AG08395 (cell line): ENCODE measurements around the gene PRR16.

Experiments used
- DNase-seq: peaks from one replicate; pipeline ENCODE4 v3.0.0; 2012; ENCODE audit warnings: mixed read lengths, low spot score

The PRR16 gene

GRCh38 chr5:120463006-120463680 is 957 bp upstream of the PRR16 start:
- DNase-seq: no peak

GRCh38 chr5:120464627-120465435 is 731 bp downstream of the PRR16 start:
- DNase-seq: peak; percentile 65

DNA sequence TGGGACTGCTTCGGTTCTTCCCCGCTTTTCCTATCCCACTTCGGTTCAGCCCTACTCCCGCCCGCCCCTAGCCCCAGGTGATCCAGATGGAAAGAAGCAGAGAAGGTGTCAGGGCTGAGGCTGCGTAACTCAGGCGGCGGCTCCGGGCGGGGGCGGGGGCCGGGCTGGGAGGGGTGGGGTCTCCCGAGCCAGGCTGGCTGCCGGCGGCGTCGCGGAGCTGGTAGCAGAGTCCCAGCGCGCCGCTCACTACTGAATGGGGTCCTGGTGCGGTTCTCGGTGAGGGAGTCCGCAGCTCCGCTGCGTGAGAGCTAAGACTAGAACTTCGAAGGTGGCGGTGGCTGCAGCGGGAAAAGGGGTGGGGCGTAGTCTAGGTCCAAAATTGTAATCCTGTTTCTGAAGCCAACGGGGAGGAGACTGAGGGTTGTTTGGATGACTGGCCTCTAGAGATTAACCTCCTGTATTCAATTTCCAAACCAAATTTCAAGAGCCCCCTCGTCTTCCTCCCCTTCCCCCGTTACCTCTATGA is 1.4 kb downstream of the PRR16 start:
- peak; percentile 70 for DNase-seq

- DNase-seq: no peak
These were observed 2.4 kb downstream of the PRR16 start for GRCh38 chr5:120466341-120467006.

DNA sequence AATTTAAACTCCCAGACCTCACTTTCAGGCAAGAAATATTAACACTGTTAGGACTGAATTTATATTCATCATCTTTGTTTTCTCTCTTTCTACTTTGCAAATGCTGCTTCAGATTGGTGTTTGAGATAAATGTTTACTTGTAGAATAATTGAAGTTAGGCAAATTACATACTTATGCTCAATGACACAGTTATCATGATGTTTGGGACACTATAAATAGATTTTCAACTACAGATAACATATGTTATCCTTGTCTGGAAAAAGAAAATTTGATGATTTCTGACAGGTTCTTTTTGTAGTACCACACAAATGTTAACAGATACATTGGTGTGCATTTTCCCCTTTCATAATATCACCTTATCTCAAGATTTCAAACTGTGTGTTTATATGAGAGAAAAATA is 7.9 kb downstream of the PRR16 start:
- no peak for DNase-seq

DNA sequence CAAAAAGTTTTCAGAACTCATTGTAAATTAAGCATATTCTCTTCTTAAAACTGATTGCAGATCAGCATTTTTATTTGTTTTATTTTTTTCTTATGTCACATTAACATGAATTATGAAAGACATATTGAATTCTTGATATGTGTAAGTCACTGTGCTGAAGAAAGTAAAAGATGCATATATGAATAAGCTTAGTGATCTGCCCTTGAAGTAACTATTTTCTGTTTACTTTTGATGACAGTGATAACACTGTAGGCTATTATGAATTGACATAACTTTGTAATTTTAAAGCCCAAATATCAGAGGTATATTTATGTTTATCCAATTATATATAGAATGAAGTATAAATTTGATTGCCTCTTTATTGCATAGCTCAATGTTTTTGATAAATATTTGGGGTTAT is 8.8 kb downstream of the PRR16 start:
- DNase-seq: no peak

GRCh38 chr5:120473332-120473731 is 9.2 kb downstream of the PRR16 start:
- DNase-seq: no peak

DNA sequence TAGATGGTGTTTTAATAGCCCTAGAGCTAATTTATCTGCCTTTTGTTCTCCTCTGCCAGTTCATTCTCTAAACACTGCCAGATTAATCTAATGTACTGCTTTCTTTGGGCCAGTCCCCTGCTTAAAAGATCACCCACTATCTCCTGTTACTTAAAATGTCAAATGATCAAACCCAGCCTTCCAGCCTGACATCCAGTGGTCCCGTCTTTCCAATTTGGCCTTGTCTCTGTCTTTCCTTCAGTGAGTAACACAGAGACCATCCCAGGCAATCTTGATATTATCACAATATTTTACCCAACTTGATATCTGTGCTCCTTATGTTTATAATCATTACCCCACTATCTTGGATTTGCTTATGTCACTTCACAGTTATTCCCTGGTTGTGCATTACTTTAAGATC is 12.0 kb downstream of the PRR16 start:
- no peak for DNase-seq

GRCh38 chr5:120479066-120479465 is 15.0 kb downstream of the PRR16 start:
- DNase-seq: no peak

- no peak for DNase-seq
These were observed 35.9 kb downstream of the PRR16 start for GRCh38 chr5:120499876-120500563.

DNA sequence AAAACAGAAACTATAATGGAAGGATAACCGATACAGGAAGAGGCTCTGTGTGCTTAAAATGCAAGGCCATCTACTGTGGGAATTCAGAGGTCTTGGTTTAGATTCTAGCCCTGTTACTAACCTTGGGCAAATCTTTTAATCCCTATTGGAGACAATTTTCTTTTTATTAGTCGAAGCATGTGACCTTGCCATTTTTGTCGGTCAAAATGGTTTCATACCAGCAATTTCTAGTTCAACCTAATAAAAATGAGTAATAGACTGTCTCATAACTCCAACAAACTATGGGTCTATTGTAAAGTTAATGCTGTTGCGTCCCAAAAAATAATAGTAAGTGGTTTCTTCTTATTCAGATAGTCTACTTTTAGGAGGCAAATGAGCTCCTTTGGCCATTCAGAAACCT is 38.4 kb downstream of the PRR16 start:
- no peak for DNase-seq

GRCh38 chr5:120503341-120503740 is 39.2 kb downstream of the PRR16 start:
- no peak for DNase-seq

- DNase-seq: no peak
These were observed 40.0 kb downstream of the PRR16 start for GRCh38 chr5:120504057-120504456.

GRCh38 chr5:120507197-120507596 is 43.1 kb downstream of the PRR16 start:
- DNase-seq: no peak

GRCh38 chr5:120507800-120508463 is 43.8 kb downstream of the PRR16 start:
- DNase-seq: peak; percentile 11

- peak; percentile 35 for DNase-seq
These were observed 45.0 kb downstream of the PRR16 start for GRCh38 chr5:120509053-120509452.

GRCh38 chr5:120510098-120510637 is 46.1 kb downstream of the PRR16 start:
- no peak for DNase-seq

DNA sequence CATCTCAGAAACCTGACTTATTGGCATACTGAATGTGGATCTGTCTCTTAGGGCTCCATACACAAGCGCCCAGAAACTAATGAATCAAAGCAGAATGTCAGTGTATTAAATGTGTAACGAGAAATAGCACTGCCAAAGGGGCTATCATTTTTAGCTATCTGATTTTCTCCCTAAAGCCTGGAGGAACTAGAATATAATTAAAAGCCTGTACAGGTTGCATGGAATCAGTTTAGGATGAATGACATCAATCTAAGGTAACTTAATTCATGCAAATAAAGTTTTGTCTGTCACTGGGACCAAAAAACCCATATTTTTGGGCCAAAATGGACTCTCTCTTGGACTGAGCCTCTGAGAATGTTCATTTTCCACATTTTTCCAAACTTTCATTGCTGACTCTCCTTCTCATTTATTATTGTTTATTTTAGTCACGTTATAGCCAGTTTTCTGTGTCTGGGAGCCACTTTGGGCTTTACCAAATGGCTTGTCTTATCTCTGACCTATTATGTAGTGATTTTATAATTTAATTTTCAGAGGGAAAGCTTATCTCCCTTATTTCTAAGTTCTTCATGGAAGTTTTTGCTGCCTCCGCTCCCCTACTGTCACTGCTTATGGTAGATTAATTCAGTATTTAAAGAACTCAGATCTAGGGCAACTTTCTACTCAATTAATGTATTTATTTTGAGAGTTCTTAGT is 47.0 kb downstream of the PRR16 start:
- no peak for DNase-seq

DNA sequence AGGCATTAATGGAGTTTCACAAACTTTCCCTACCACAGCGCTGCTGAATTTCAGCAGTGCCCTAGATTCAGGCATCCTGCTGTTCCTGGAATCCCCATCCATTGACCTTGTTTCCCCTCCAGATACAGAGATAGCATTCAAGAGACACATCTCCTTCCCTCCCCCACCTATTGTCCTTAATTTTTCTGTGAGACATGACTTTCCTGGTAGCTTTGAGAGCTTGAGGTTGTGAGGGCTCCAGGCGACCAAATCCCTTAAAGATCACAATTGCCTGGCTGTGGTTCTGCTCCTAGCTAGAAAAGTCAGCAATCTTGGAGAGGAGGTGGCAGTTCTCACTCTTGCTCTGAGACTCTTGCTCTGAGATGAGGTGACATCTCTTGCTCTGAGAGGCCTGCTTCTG is 48.0 kb downstream of the PRR16 start:
- no peak for DNase-seq

DNA sequence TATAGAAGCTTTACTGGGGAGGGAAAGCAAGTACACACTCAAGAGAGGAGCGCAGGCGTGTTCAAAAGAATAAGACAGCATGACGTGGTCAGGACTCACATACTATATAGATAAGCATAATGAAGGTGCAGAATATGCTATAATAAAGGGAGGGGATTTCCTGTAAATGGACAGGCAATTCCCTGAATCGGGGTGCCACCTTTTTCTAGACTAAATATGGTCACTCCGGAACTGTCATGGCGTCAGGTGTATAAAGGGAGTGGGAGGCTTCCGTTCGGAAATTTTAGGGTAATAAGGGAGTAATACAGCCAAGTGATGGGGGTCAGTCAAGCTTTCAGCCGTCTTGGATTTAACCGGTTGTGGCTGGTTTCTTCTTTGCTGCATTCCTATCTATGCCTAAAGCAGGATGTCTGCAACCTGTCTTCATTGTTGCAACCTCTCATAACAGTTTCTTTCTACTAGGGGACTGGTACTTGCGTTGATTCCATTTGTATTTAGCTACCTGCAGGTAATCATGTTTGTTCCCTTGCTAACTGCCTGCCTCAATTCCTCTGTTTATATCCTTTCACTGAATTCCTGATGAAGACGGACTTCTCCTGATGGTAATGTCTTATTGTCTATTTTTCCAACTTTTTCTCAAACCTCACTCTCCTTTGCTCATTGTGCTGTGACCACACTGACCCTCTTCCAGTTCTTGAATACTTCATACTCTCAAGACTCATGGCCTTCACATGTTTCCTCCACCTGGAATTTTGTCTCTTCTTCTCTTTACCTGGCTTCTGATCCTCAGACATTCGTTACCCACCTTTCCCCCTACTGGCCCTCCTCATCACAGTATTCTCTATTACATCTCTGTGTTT is 48.9 kb downstream of the PRR16 start:
- DNase-seq: no peak
